Left ventricle myocardium inferior (tissue), 1 donor: ENCODE results near the gene CPNE5. TPM values are rescaled to one million over a fixed set of nuclear protein-coding genes. Genes with fewer than 3 reads are reported as not detected.

Experiments used
- DNase-seq: peaks from one replicate; pipeline ENCODE4 v3.0.0-alpha.2; 2020
- H3K27ac ChIP-seq: fragments of 200-600 bp; replicated peaks from 2 replicates; pipeline ENCODE4 v1.8.0; 2021
- H3K27me3 ChIP-seq: fragments of 200-600 bp; 2 replicates; pipeline ENCODE4 v1.8.0; 2021; ENCODE audit warnings: low read depth
- H3K36me3 ChIP-seq: fragments of 200-600 bp; 2 replicates; pipeline ENCODE4 v1.8.0; 2021
- H3K4me1 ChIP-seq: fragments of 200-600 bp; 2 replicates; pipeline ENCODE4 v1.8.0; 2021
- H3K4me3 ChIP-seq: fragments of 200-600 bp; 2 replicates; pipeline ENCODE4 v1.8.0; 2021; ENCODE audit warnings: mild to moderate bottlenecking, moderate library complexity
- H3K9me3 ChIP-seq: fragments of 200-600 bp; replicated peaks from 2 replicates; pipeline ENCODE4 v1.8.0; 2021
- CTCF ChIP-seq: fragments of 200-600 bp; IDR thresholded peaks from 2 replicates; pipeline ENCODE4 v1.8.0; 2021; ENCODE audit warnings: antibody characterized with exemption, mild to moderate bottlenecking, borderline replicate concordance
- intact Hi-C: fragments of 100-400 bp; cut with micrococcal nuclease; formaldehyde crosslinking; loops from one replicate; pipeline ENCODE4 v1.11.0; 2022
- total RNA-seq: library from RNA; stranded (reverse); fragmentation: NEBNext Ultra II Directional; extraction: Animal tissue kit (Norgen Biotek cat#: 25700); gene quantifications from one replicate; pipeline ENCODE4 v1.2.1, GENCODE V29; 2021
- donor health status: DM: no; HTN: yes; CAD: no; lungs with severe emphysema.

CPNE5 gene
- total RNA-seq, 1 donor from 2014 or later: 26.5 TPM

- Histone ChIP-seq H3K4me1 (peaks cover 27% of the 10 kb centered on the region), H3K27me3 (no peaks in the 10 kb centered on the region), H3K9me3 (no peaks in the 10 kb centered on the region), H3K4me3 (no peak overlapping the region), H3K27ac (no peak overlapping the region), H3K36me3 (no peaks in the 10 kb centered on the region)
- no peak for TF ChIP-seq CTCF
- intact Hi-C loops: loop anchor here (10.0 kb wide), 2 partner anchors 74 to 144 kb away; no protein-coding TSS in a partner anchor
- DNase-seq: no peak
These were observed 80.6 kb downstream of the CPNE5 start for GRCh38 chr6:36758516-36759147.

GRCh38 chr6:36757943-36758508, 81.2 kb downstream of the CPNE5 start:
- H3K9me3 ChIP-seq: no peaks in the 10 kb centered on the region
- no peaks in the 10 kb centered on the region for H3K36me3 ChIP-seq
- TF ChIP-seq CTCF: no peak
- no peak for DNase-seq
- H3K4me3 ChIP-seq: no peak overlapping the region
- no peaks in the 10 kb centered on the region for H3K27me3 ChIP-seq
- no peak overlapping the region for H3K27ac ChIP-seq
- intact Hi-C loops: loop anchor here (10.0 kb wide), 2 partner anchors 73 to 143 kb away; no protein-coding TSS in a partner anchor
- peaks cover 27% of the 10 kb centered on the region for H3K4me1 ChIP-seq

- TF ChIP-seq CTCF: no peak
- no peak for DNase-seq
- intact Hi-C loops: loop anchor here (10.0 kb wide), 2 partner anchors 72 to 142 kb away; no protein-coding TSS in a partner anchor
- Histone ChIP-seq H3K4me1 (peaks cover 27% of the 10 kb centered on the region), H3K9me3 (no peaks in the 10 kb centered on the region), H3K27me3 (no peaks in the 10 kb centered on the region), H3K36me3 (peaks cover 2% of the 10 kb centered on the region), H3K27ac (no peak overlapping the region), H3K4me3 (no peak overlapping the region)
These were observed 82.0 kb downstream of the CPNE5 start for GRCh38 chr6:36757206-36757605.

GRCh38 chr6:36756786-36757185, 82.5 kb downstream of the CPNE5 start:
- Histone ChIP-seq H3K4me3 (no peak overlapping the region), H3K4me1 (peaks cover 27% of the 10 kb centered on the region), H3K27me3 (no peaks in the 10 kb centered on the region), H3K9me3 (no peaks in the 10 kb centered on the region), H3K27ac (no peak overlapping the region), H3K36me3 (peaks cover 5% of the 10 kb centered on the region)
- no peak for DNase-seq
- intact Hi-C loops: loop anchor here (10.0 kb wide), 2 partner anchors 72 to 142 kb away; no protein-coding TSS in a partner anchor
- no peak for TF ChIP-seq CTCF

- intact Hi-C loops: loop anchor here (10.0 kb wide), 2 partner anchors 71 to 141 kb away; no protein-coding TSS in a partner anchor
These were observed 83.6 kb downstream of the CPNE5 start for GRCh38 chr6:36755435-36756348.

More at GRCh38 chr6:36755435-36756348, 83.6 kb downstream of the CPNE5 start:
- H3K27me3 ChIP-seq: no peaks in the 10 kb centered on the region
- H3K9me3 ChIP-seq: no peaks in the 10 kb centered on the region
- peaks cover 5% of the 10 kb centered on the region for H3K36me3 ChIP-seq
- H3K27ac ChIP-seq: no peak overlapping the region
- H3K4me1 ChIP-seq: peaks cover 27% of the 10 kb centered on the region
- no peak for TF ChIP-seq CTCF
- no peak overlapping the region for H3K4me3 ChIP-seq
- DNase-seq: no peak
